LNCaP clone FGC (cell line): ENCODE measurements around the gene PRSS33.

Source experiments
- DNase-seq: peaks from one replicate; pipeline ENCODE4 v3.0.0-alpha.2; 2011; ENCODE audit warnings: low read depth
- H3K4me3 ChIP-seq: 2 replicates; pipeline ENCODE4 v1.5.1; 2011; ENCODE audit warnings: mild to moderate bottlenecking, low read depth, low read length, control low read depth
- TF ChIP-seq, protein P1 (sequence below): IDR thresholded peaks from 2 replicates; pipeline ENCODE4 v1.5.1; 2012; ENCODE audit warnings: mild to moderate bottlenecking; ENCODE audit not compliant: control insufficient read depth, insufficient read depth; ENCODE audit errors: extremely low read depth

Gene PRSS33

GRCh38 chr16:2787406-2787805 lies at the start of gene PRSS33:
Gene PRSS33 (minus strand): TSS chr16:2787560. CDS start chr16:2786547, 1,013 bp downstream.
- no peak within 1 kb of the TSS for H3K4me3 ChIP-seq
- TF ChIP-seq, protein P1, sequence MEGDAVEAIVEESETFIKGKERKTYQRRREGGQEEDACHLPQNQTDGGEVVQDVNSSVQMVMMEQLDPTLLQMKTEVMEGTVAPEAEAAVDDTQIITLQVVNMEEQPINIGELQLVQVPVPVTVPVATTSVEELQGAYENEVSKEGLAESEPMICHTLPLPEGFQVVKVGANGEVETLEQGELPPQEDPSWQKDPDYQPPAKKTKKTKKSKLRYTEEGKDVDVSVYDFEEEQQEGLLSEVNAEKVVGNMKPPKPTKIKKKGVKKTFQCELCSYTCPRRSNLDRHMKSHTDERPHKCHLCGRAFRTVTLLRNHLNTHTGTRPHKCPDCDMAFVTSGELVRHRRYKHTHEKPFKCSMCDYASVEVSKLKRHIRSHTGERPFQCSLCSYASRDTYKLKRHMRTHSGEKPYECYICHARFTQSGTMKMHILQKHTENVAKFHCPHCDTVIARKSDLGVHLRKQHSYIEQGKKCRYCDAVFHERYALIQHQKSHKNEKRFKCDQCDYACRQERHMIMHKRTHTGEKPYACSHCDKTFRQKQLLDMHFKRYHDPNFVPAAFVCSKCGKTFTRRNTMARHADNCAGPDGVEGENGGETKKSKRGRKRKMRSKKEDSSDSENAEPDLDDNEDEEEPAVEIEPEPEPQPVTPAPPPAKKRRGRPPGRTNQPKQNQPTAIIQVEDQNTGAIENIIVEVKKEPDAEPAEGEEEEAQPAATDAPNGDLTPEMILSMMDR, result no peak
- DNase-seq, result no peak

DNA sequence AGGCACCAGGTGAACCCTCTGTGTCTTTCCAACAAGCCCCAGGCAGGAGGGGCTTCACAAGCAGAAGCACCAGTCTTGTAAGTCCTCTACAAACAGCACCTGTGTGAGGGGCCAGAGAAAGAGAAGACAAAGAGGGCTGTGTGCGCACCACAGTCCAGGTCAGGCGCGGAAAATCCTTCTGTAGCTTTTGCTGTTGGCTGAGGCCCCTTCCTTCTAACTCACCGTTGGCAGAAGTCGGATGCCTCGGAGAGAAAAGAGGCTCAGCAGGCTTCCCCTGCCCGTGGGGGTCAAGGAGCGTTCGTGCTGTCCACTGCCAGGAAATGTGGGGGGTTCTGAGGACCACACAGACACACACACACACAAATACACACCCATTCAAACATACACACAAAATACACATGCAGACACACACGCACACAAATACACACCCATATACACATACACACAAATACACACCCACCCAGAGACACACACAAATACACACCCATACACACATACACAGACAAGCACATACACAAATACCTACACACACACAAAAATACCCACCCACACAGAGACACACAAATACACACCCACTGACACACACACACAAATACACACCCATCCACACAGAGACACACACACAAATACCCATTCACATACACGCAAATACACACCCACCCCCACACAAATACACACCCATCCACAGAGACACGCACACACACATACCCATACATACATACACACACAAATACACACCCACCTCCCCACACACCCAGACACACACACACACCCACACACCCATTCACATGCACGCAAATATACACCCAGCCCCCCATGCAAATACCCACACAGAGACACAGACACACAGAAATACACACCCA lies 49.5 kb upstream of the PRSS33 start:
- H3K4me3 ChIP-seq, result no peak overlapping the region
- TF ChIP-seq, protein P1, result no peak
- no peak for DNase-seq

- no peak for DNase-seq
- no peak overlapping the region for H3K4me3 ChIP-seq
- TF ChIP-seq, protein P1, result no peak
Observed at GRCh38 chr16:2835638-2836493, 48.5 kb upstream of the PRSS33 start.

DNA sequence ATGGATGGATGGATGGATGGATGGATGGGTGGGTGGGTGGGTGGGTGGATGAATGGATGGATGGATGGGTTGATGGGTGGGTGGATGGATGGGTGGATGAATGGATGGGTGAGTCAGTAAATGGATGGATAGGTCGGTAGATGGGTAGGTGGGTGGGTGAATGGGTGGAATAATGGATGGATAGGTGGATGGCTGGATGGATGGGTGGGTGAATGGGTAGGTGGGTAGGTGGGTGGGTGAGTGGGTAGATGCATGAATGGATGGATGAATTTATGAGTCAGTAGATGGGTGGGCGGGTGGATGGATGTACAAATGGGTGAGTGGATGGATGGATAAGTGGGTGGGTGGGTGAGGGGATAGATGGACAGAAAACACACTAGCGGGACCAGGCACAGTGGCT lies 47.6 kb upstream of the PRSS33 start:
- H3K4me3 ChIP-seq, result no peak overlapping the region
- TF ChIP-seq, protein P1, result no peak
- no peak for DNase-seq

DNA sequence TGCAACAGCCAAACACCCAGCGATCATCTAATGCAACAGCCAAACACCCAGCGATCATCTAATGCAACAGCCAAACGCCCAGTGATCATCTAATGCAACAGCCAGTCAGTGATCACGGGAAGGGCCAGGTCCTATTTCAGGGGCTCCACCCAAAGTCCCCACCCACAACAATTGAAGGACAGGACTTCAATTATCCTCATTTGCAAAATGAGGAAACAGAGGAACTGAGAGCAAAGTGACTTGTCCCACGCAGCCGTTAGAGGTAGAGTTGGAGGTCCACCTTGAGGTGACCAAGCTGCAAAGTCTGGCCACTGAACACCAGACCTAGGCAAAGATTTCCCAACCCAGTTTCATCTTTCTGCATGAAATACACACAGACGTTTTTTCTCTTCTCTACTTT lies 46.4 kb upstream of the PRSS33 start:
- H3K4me3 ChIP-seq, result no peak overlapping the region
- no peak for DNase-seq
- TF ChIP-seq, protein P1, result no peak

DNA sequence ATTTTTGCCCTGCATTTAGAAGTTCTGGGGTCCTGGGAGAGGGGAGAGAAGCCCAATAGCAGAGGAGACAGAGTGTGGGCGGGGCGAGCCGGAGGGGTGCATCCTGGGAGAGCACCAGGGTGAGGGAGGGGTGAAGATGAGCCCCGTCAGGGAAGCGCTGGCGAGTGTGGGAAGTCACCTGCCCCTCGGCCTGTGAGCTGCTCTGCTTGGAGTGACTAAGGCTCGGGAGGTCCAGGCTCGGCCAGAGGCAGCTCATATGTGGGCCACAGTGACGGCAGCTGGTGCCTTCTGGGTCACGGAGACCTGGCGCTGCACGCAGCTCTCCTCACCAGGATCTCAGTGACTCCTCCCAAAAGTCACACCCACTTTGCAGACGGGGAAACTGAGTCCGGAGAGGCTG lies 43.8 kb upstream of the PRSS33 start:
- TF ChIP-seq, protein P1, result no peak
- H3K4me3 ChIP-seq, result peak overlapping the region; percentile 59
- DNase-seq, result no peak

- TF ChIP-seq, protein P1, result no peak
- DNase-seq, result no peak
- H3K4me3 ChIP-seq, result peak overlapping the region; percentile 59
Observed at GRCh38 chr16:2830355-2830695, 43.0 kb upstream of the PRSS33 start.
